GM12873 (cell line): Measurements from ENCODE around the gene SOX5.

Experiments
- TF ChIP-seq, protein P1 (sequence below): IDR thresholded peaks from 2 replicates; pipeline ENCODE4 v1.5.1; 2012; ENCODE audit warnings: low read depth, mild to moderate bottlenecking, moderate library complexity, low read length, control low read depth; ENCODE audit not compliant: insufficient read depth; ENCODE audit errors: missing control alignments

SOX5 gene

GRCh38 chr12:23596568-23596967 is 352.9 kb downstream of the SOX5 start:
- TF ChIP-seq, protein P1, sequence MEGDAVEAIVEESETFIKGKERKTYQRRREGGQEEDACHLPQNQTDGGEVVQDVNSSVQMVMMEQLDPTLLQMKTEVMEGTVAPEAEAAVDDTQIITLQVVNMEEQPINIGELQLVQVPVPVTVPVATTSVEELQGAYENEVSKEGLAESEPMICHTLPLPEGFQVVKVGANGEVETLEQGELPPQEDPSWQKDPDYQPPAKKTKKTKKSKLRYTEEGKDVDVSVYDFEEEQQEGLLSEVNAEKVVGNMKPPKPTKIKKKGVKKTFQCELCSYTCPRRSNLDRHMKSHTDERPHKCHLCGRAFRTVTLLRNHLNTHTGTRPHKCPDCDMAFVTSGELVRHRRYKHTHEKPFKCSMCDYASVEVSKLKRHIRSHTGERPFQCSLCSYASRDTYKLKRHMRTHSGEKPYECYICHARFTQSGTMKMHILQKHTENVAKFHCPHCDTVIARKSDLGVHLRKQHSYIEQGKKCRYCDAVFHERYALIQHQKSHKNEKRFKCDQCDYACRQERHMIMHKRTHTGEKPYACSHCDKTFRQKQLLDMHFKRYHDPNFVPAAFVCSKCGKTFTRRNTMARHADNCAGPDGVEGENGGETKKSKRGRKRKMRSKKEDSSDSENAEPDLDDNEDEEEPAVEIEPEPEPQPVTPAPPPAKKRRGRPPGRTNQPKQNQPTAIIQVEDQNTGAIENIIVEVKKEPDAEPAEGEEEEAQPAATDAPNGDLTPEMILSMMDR = no peak

DNA sequence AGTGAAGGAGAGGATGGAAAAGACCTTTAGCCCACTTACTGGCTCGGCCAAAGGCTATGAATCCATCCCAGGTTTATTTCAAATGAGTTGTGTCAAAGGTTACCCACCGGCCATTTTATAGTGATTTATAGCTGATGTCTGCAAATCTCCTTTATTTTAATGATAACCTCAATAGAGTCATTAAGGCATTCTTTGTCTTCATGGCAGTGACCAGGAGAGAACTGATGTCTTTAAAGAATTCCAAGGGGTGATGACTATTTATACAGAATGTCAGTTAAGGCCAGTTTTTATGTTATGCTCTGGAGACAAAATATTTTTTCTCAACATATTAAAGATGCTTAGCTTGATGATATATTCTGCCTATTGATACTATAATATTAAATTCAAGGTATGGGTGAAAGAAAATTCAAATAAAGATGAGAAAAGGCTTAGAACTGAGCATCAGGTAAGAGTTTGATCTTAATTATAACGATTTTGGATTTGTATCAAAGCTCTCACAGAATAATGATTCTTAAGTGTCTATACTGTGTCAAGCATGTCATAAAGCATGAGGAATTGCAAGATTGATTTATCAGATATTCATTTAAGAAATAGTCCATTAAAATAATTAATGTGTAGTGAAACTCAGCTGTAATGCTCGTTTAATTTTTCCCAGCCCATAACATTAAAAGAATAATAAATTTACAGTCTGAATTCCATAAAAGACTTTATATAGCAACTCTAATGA is 361.5 kb downstream of the SOX5 start:
- TF ChIP-seq, protein P1 = no peak

DNA sequence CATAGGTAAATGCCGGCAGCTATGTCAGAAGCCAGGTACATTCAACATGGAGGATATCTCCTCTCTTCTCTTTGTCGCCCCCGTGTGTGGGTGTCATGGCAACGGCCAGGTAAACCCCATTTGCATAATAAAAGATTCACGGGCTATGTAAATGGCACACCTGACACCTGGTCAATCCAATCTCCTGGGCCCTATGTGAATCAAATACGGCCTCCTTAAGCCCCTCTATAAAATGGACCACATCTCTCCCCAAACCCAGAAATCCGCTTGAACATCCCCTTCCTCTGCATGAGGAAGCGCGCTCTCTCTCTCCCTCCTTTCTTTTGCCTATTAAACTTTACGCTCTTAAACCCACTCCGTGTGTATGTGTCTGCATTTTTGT is 363.7 kb downstream of the SOX5 start:
- TF ChIP-seq, protein P1 = no peak

- TF ChIP-seq, protein P1 = no peak
Measured at GRCh38 chr12:23585156-23585781, 364.2 kb downstream of the SOX5 start.

GRCh38 chr12:23581913-23582312 is 367.6 kb downstream of the SOX5 start:
- TF ChIP-seq, protein P1 = no peak

- TF ChIP-seq, protein P1 = no peak
Measured at GRCh38 chr12:23579257-23579656, 370.2 kb downstream of the SOX5 start.

DNA sequence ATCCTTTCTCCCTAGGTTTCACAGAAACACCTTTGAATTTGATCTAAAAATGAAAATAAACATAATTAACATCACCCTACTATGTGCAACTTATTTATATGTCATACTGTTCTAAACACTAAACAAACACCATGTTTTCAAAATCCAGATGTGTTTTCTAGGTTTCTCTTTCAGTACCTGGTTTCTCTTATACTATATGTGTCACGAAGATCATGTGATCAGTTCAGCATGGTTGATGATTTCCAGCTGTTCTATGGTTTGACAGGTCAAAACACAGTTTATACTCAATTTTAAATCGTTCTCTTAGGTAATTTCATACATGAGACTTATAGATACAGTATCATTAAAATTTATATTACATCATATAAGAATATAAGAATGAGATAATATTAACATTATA is 373.1 kb downstream of the SOX5 start:
- TF ChIP-seq, protein P1 = no peak
